HG02870 (cell line): Measurements from ENCODE around the gene ABCC1.

Experiments
- ATAC-seq: cut with Tn5 transposase; IDR thresholded peaks from one replicate; pipeline ENCODE4 v1.9.1; 2021; ENCODE audit warnings: mild to moderate bottlenecking, moderate library complexity; ENCODE audit not compliant: unreplicated experiment

Gene ABCC1

GRCh38 chr16:16075488-16076422 lies 126.3 kb downstream of the ABCC1 start:
- ATAC-seq, result no peak

GRCh38 chr16:16076423-16076813 lies 127.0 kb downstream of the ABCC1 start:
- ATAC-seq, result no peak

- no peak for ATAC-seq
Observed at GRCh38 chr16:16080465-16081065, 131.1 kb downstream of the ABCC1 start.

- ATAC-seq, result no peak
Observed at GRCh38 chr16:16081141-16081540, 131.7 kb downstream of the ABCC1 start.

- ATAC-seq, result no peak
Observed at GRCh38 chr16:16082255-16082654, 132.8 kb downstream of the ABCC1 start.

GRCh38 chr16:16083421-16084156 lies 134.2 kb downstream of the ABCC1 start:
- no peak for ATAC-seq

GRCh38 chr16:16084874-16085273 lies 135.5 kb downstream of the ABCC1 start:
- ATAC-seq, result no peak

GRCh38 chr16:16086653-16087446 lies 137.4 kb downstream of the ABCC1 start:
- ATAC-seq, result no peak

- no peak for ATAC-seq
Observed at GRCh38 chr16:16090238-16090637, 140.8 kb downstream of the ABCC1 start.

- ATAC-seq, result no peak
Observed at GRCh38 chr16:16092925-16093627, 143.7 kb downstream of the ABCC1 start.

GRCh38 chr16:16093628-16094332 lies 144.4 kb downstream of the ABCC1 start:
- no peak for ATAC-seq

GRCh38 chr16:16095646-16096045 lies 146.2 kb downstream of the ABCC1 start:
- ATAC-seq, result no peak

GRCh38 chr16:16096121-16096857 lies 146.9 kb downstream of the ABCC1 start:
- no peak for ATAC-seq

GRCh38 chr16:16096858-16097213 lies 147.4 kb downstream of the ABCC1 start:
- ATAC-seq, result no peak

GRCh38 chr16:16099320-16099719 lies 149.9 kb downstream of the ABCC1 start:
- ATAC-seq, result no peak

- ATAC-seq, result no peak
Observed at GRCh38 chr16:16100631-16101030, 151.2 kb downstream of the ABCC1 start.

GRCh38 chr16:16101585-16101984 lies 152.2 kb downstream of the ABCC1 start:
- no peak for ATAC-seq

- ATAC-seq, result no peak
Observed at GRCh38 chr16:16102738-16103137, 153.3 kb downstream of the ABCC1 start.
